Kidney (tissue), 14 donors: ENCODE data around the gene CAPN12. TPM values are rescaled to one million over a fixed set of nuclear protein-coding genes. Genes with fewer than 3 reads are reported as not detected.

Experiments used
- DNase-seq, 5 donors: peaks; one replicate each; pipeline ENCODE4 v3.0.0-alpha.2; 2013 to 2020
- FAIRE-seq: peaks from 2 replicates; lab custom pipeline; 2012; peaks lifted over from hg19 to GRCh38; lab: Jason Lieb, UNC
- H3K27ac ChIP-seq, 2 donors: one replicate each; pipeline ENCODE4 v1.7.0; 2013; ENCODE audit warnings: low read depth in 2 of 2, low read length in 2 of 2, inconsistent platforms in 1 of 2
- H3K27me3 ChIP-seq: one replicate; pipeline ENCODE4 v1.7.1; 2013; ENCODE audit warnings: low read length, inconsistent platforms; ENCODE audit not compliant: control insufficient read depth, insufficient read depth
- H3K36me3 ChIP-seq, 3 donors: one replicate each; pipeline versions ENCODE4 v1.7.0 to v1.7.1; 2013; ENCODE audit warnings: low read length in 3 of 3, control low read depth in 1 of 3, inconsistent platforms in 1 of 3; ENCODE audit not compliant: insufficient read depth in 3 of 3, control insufficient read depth in 2 of 3
- H3K4me1 ChIP-seq, 3 donors: one replicate each; pipeline versions ENCODE4 v1.7.0 to v1.7.1; 2013; ENCODE audit warnings: low read length in 3 of 3, inconsistent platforms in 1 of 3, low read depth in 1 of 3; ENCODE audit not compliant: control insufficient read depth in 2 of 3, insufficient read depth in 2 of 3
- H3K4me3 ChIP-seq, 3 donors: one replicate each; pipeline versions ENCODE4 v1.7.0 to v1.8.1; 2013; ENCODE audit warnings: low read length in 3 of 3, control low read depth in 1 of 3, inconsistent platforms in 1 of 3
- H3K9ac ChIP-seq, 3 donors: one replicate each; pipeline versions ENCODE4 v1.7.0 to v1.7.1; 2013; ENCODE audit warnings: low read length in 3 of 3, control low read depth in 1 of 3, inconsistent platforms in 1 of 3
- H3K9me3 ChIP-seq, 3 donors: one replicate each; pipeline versions ENCODE4 v1.7.0 to v1.7.1; 2013; ENCODE audit warnings: low read length in 3 of 3, control low read depth in 1 of 3, inconsistent platforms in 1 of 3; ENCODE audit not compliant: control insufficient read depth in 2 of 3, insufficient read depth in 1 of 3
- intact Hi-C: fragments of 100-400 bp; cut with DNase I; formaldehyde crosslinking; loops from one replicate; pipeline ENCODE4 v1.11.1; 2022
- polyA plus RNA-seq: library from polyadenylated mRNA; stranded (reverse); fragments of 350-450 nt; fragmentation: Illumina TruSeq; extraction: RNeasy Lipid Tissue Mini Kit (QIAGEN cat#74804); gene quantifications from one replicate; pipeline ENCODE4 v1.2.3, GENCODE V29; 2014; ENCODE audit warnings: low read depth, low replicate concordance; ENCODE audit not compliant: insufficient read depth
- total RNA-seq: library from RNA; stranded (reverse); fragmentation: NEBNext Ultra II Directional; extraction: Animal tissue kit (Norgen Biotek cat#: 25700); gene quantifications from one replicate; pipeline ENCODE4 v1.2.1, GENCODE V29; 2021
- TF ChIP-seq, protein P1 (sequence below): IDR thresholded peaks from 3 replicates; pipeline ENCODE4 v1.5.1; 2012; ENCODE audit warnings: mild to moderate bottlenecking, moderate library complexity, borderline replicate concordance; ENCODE audit not compliant: insufficient read depth; ENCODE audit errors: extremely low read depth
- donor health status: control.
- donor health status: control.
- donor health status: control.
- donor health status: control.
- donor health status: control.
- donor health status: DM: yes; HTN: yes; CAD: no.
- donor health status: Normal renal cell carcinoma (clear cell type).

Gene CAPN12
- total and polyA plus RNA-seq, 2 donors from 2014 or later = 27.1 to 31.1 TPM

DNA sequence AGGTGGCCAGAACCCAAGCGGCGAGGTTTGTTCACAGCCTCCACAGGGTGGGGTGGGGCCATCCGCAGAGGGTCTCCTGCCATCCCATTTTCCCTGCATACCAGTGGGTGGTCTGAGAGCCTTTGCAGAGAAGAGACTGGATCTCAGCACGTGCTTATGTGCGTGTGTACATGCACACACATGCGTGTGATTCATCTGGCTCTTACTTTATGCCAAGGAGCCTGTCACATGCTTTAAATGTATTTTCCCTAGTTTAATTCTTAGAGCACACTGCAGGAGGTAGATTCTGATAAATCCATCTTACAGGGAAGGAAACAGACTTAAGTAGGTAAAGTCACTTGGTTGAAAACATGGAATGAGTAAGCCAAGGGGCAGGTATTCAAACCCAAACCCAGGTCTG lies 47.1 kb downstream of the CAPN12 start:
- Histone ChIP-seq H3K4me3 (no peak overlapping the region), H3K36me3 (peaks cover 0 to 34% (median 6%) of the 10 kb centered on the region in 3 donors), H3K9ac (peak overlapping the region in 1 of 3 donors; percentile 83), H3K27me3 (no peaks in the 10 kb centered on the region), H3K4me1 (peaks cover 2 to 88% (median 83%) of the 10 kb centered on the region in 3 donors), H3K27ac (peak overlapping the region; percentile 96 to 98), H3K9me3 (no peaks in the 10 kb centered on the region)
- DNase-seq = no peak
- no peak for FAIRE-seq
- TF ChIP-seq, protein P1, sequence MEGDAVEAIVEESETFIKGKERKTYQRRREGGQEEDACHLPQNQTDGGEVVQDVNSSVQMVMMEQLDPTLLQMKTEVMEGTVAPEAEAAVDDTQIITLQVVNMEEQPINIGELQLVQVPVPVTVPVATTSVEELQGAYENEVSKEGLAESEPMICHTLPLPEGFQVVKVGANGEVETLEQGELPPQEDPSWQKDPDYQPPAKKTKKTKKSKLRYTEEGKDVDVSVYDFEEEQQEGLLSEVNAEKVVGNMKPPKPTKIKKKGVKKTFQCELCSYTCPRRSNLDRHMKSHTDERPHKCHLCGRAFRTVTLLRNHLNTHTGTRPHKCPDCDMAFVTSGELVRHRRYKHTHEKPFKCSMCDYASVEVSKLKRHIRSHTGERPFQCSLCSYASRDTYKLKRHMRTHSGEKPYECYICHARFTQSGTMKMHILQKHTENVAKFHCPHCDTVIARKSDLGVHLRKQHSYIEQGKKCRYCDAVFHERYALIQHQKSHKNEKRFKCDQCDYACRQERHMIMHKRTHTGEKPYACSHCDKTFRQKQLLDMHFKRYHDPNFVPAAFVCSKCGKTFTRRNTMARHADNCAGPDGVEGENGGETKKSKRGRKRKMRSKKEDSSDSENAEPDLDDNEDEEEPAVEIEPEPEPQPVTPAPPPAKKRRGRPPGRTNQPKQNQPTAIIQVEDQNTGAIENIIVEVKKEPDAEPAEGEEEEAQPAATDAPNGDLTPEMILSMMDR = no peak
- intact Hi-C loops = no loop called here

DNA sequence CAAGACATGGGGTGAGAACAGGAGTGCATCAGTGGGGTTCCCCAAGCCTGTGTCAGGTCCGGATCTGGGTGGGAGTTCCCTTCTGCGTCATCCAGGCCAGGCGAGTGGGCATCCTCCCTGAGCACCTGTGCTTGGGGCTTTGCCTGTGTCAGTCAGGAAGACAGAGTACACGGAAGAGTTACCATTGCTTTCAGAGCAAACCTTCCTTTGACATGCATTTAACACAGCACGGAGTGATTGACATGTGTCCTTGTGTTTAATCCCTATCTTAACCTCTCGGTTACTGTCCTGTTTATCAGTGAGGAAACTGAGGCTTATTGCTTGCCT lies 47.6 kb downstream of the CAPN12 start:
- H3K27ac ChIP-seq = peak overlapping the region; percentile 96 to 98
- peak overlapping the region in 1 of 3 donors; percentile 83 for H3K9ac ChIP-seq
- FAIRE-seq = no peak

DNA sequence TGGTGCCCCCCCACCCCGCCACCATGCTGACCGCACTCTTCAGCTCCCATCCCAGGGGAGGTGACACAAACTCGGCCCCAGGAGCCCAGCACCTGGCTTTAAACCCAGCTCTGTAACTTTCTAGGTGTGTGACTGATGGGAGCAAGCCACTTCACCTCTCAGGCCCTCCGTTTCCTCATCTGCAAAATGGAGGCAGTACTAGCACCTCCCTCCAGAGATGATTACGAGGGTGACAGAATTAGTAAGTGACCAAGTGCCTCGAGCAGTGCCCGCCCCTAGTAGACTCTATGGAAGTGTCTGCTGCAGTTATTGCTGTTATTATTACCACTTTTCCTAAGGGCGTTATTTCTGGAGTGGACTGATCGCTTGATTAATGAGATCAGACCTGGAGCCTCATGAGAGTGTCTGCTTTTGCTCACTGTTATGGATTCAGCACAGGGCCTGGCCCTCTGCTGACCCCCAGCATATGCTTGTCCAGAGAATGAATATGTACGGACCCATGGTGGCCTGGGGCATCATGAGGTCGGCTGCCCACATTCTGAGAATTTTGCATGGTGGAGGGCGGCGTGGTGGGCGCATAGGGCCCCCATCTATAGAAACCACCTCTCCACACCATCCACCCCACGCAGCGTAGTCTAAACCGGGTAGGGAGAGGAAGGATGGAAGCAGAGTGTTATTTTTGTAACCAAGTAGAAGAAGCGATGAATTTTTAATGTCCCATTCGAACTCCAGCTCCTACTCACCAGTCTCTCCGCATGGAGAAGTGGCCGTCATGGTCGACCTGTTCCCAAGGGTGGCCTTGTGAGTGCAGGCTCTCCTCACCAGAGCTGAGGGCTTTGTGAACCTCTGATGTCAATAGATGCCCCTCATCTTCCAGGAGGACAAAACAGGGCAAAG lies 48.2 kb downstream of the CAPN12 start:
- Histone ChIP-seq H3K36me3 (peaks cover 0 to 23% (median 3%) of the 10 kb centered on the region in 3 donors), H3K4me1 (peaks cover 2 to 85% (median 81%) of the 10 kb centered on the region in 3 donors), H3K9ac (peak overlapping the region in 2 of 3 donors; percentile 17 to 83), H3K27me3 (no peaks in the 10 kb centered on the region), H3K9me3 (no peaks in the 10 kb centered on the region), H3K27ac (peak overlapping the region; percentile 96 to 98), H3K4me3 (no peak overlapping the region)
- FAIRE-seq (no peak), DNase-seq (peak in 2 of 5 donors; percentile 67 to 75)
- intact Hi-C loops = no loop called here
- TF ChIP-seq, protein P1 = no peak

More for the DNA sequence above, 47.6 kb downstream of the CAPN12 start:
- DNase-seq = no peak
- Histone ChIP-seq H3K4me3 (no peak overlapping the region), H3K9me3 (no peaks in the 10 kb centered on the region), H3K27me3 (no peaks in the 10 kb centered on the region), H3K4me1 (peaks cover 2 to 90% (median 83%) of the 10 kb centered on the region in 3 donors), H3K36me3 (peaks cover 0 to 29% (median 6%) of the 10 kb centered on the region in 3 donors)
- TF ChIP-seq, protein P1 = no peak
- intact Hi-C loops = no loop called here
